A549 (cell line): ENCODE results near the gene GNAO1. TPM values are rescaled to one million over a fixed set of nuclear protein-coding genes. Genes with fewer than 3 reads are reported as not detected.

Source experiments
- ATAC-seq, 2 experiments: fragments of 200-7000 bp in 1 of 2; fragments of >200 bp in 1 of 2; cut with Nextera tagmentation in 1 of 2; cut with Tn5 transposase in 1 of 2; 3 replicates each; pipeline versions ENCODE4 v1.8.0 to v1.9.1; 2018 to 2020; ENCODE audit warnings: mild to moderate bottlenecking in 1 of 2, moderate library complexity in 1 of 2
- CTCF ChIA-PET: fragments of 300-600 bp; sonication (Branson Sonifier 250); formaldehyde crosslinking; extraction: SDS; loops from one replicate; lab custom pipeline; 2021; ENCODE audit warnings: antibody characterized with exemption, inconsistent platforms; lab: Yijun Ruan, JAX
- POLR2A ChIA-PET: fragments of 350-600 bp; formaldehyde crosslinking; extraction: SDS; loops from one replicate; lab custom pipeline; 2021; ENCODE audit warnings: antibody characterized with exemption, inconsistent platforms; lab: Yijun Ruan, JAX
- DNase-seq, 2 experiments: peaks; one replicate each; pipeline versions ENCODE4 v3.0.0 to v3.0.0-alpha.2; 2011 to 2016; ENCODE audit warnings: low read depth in 1 of 2, low spot score in 1 of 2
- FAIRE-seq: peaks from 2 replicates; lab custom pipeline; 2011; peaks lifted over from hg19 to GRCh38; lab: Jason Lieb, UNC
- H3K27ac ChIP-seq, 2 experiments: fragments of >200 bp; sonication (Bioruptor Twin); formaldehyde crosslinking; 3 replicates each; pipeline ENCODE4 v1.5.1; 2016 to 2017
- H3K4me1 ChIP-seq: fragments of >200 bp; sonication (Bioruptor Twin); formaldehyde crosslinking; 3 replicates; pipeline ENCODE4 v1.6.1; 2016
- H3K4me2 ChIP-seq: fragments of >200 bp; sonication (Bioruptor Twin); formaldehyde crosslinking; 3 replicates; pipeline ENCODE4 v1.6.1; 2016
- H3K4me3 ChIP-seq: fragments of >200 bp; sonication (Bioruptor Twin); formaldehyde crosslinking; 3 replicates; pipeline ENCODE4 v1.5.1; 2016
- H3K9me3 ChIP-seq: fragments of >200 bp; sonication (Bioruptor Twin); formaldehyde crosslinking; 3 replicates; pipeline ENCODE4 v1.6.1; 2016
- CEBPB ChIP-seq, 2 experiments: fragments of >200 bp in 1 of 2; sonication (Bioruptor Twin) in 1 of 2; formaldehyde crosslinking in 1 of 2; IDR thresholded peaks; 2 replicates each; pipeline ENCODE4 v1.6.1; 2012 to 2016
- CTCF ChIP-seq: fragments of >200 bp; sonication (Bioruptor Twin); formaldehyde crosslinking; IDR thresholded peaks from 3 replicates; pipeline ENCODE4 v1.5.1; 2016
- EHF ChIP-seq: fragments of 250-450 bp; sonication (Bioruptor Pico); IDR thresholded peaks from 2 replicates; pipeline ENCODE4 v1.5.0; 2020; ENCODE audit warnings: mild to moderate bottlenecking
- EP300 ChIP-seq, 2 experiments: fragments of >200 bp; sonication (Bioruptor Twin); formaldehyde crosslinking; IDR thresholded peaks; 2 replicates in 1 of 2; 3 replicates in 1 of 2; pipeline ENCODE4 v1.6.1; 2016 to 2017
- FOSB ChIP-seq: fragments of 250-450 bp; sonication (Bioruptor Pico); IDR thresholded peaks from 2 replicates; pipeline ENCODE4 v1.5.0; 2020; ENCODE audit warnings: mild to moderate bottlenecking, moderate library complexity
- GATA3 ChIP-seq: IDR thresholded peaks from 2 replicates; pipeline ENCODE4 v1.6.1; 2012; ENCODE audit warnings: borderline replicate concordance
- JUN ChIP-seq, 2 experiments: fragments of >200 bp; sonication (Bioruptor Twin); formaldehyde crosslinking; IDR thresholded peaks; 2 replicates in 1 of 2; 3 replicates in 1 of 2; pipeline ENCODE4 v1.6.1; 2016 to 2017
- KDM1A ChIP-seq: fragments of 200-600 bp; sonication (generic); IDR thresholded peaks from 2 replicates; pipeline ENCODE4 v1.6.1; 2016; ENCODE audit warnings: low read depth, mild to moderate bottlenecking
- MAZ ChIP-seq: fragments of 150-350 bp; IDR thresholded peaks from 2 replicates; pipeline ENCODE4 v1.6.1; 2014; ENCODE audit warnings: antibody characterized with exemption, low read depth, low read length, borderline replicate concordance
- MYC ChIP-seq: IDR thresholded peaks from 2 replicates; pipeline ENCODE4 v1.6.1; 2012; ENCODE audit warnings: mild to moderate bottlenecking, inconsistent platforms, low read length, improper control_type of control experiment, borderline replicate concordance
- NFE2L2 ChIP-seq: fragments of 150-350 bp; conservative IDR thresholded peaks from 2 replicates; pipeline ENCODE4 v1.6.1; 2014; ENCODE audit warnings: low read length
- NPAS2 ChIP-seq: fragments of 250-450 bp; sonication (Bioruptor Pico); IDR thresholded peaks from 2 replicates; pipeline ENCODE4 v1.8.0; 2022; ENCODE audit warnings: mild to moderate bottlenecking, moderate library complexity, borderline replicate concordance
- PBX3 ChIP-seq: IDR thresholded peaks from 2 replicates; pipeline ENCODE4 v1.6.1; 2012
- RCOR1 ChIP-seq: fragments of 150-350 bp; IDR thresholded peaks from 2 replicates; pipeline ENCODE4 v1.6.1; 2014; ENCODE audit warnings: antibody characterized with exemption, low read length, low read depth
- TP53 ChIP-seq: fragments of 250-450 bp; sonication (Bioruptor Pico); IDR thresholded peaks from 2 replicates; pipeline ENCODE4 v1.5.0; 2021; ENCODE audit warnings: mild to moderate bottlenecking, moderate library complexity
- ZFP36 ChIP-seq: fragments of 450-650 bp; IDR thresholded peaks from 2 replicates; pipeline ENCODE4 v1.6.1; 2014; ENCODE audit warnings: borderline replicate concordance; ENCODE audit not compliant: partially characterized antibody
- ZSCAN20 ChIP-seq: fragments of 250-450 bp; sonication (Bioruptor Pico); IDR thresholded peaks from 2 replicates; pipeline ENCODE4 v1.8.0; 2022; ENCODE audit warnings: mild to moderate bottlenecking, moderate library complexity
- WGBS: methylation state at CpG from one replicate; pipeline ENCODE4 v1.1.6; 2017; ENCODE audit errors: missing lambda C conversion rate; 5-methylcytosine and 5-hydroxymethylcytosine counted together
- polyA plus RNA-seq, 4 experiments: library from polyadenylated mRNA; depleted of rRNA in 3 of 4; stranded (reverse); fragments of >200 nt; fragmentation: RNase III in 1 of 4; extraction: RNeasy Plus Mini Kit Qiagen cat#74134 plus additional on column Dnase treatment in 1 of 4; gene quantifications; 2 replicates in 3 of 4; 3 replicates in 1 of 4; pipeline ENCODE4 v1.2.3, GENCODE V29; 2011 to 2017

Gene GNAO1
- polyA plus RNA-seq, 2 of the 4 experiments (the other 2 are of a cell fraction) = 0.22 to 0.23 TPM

DNA sequence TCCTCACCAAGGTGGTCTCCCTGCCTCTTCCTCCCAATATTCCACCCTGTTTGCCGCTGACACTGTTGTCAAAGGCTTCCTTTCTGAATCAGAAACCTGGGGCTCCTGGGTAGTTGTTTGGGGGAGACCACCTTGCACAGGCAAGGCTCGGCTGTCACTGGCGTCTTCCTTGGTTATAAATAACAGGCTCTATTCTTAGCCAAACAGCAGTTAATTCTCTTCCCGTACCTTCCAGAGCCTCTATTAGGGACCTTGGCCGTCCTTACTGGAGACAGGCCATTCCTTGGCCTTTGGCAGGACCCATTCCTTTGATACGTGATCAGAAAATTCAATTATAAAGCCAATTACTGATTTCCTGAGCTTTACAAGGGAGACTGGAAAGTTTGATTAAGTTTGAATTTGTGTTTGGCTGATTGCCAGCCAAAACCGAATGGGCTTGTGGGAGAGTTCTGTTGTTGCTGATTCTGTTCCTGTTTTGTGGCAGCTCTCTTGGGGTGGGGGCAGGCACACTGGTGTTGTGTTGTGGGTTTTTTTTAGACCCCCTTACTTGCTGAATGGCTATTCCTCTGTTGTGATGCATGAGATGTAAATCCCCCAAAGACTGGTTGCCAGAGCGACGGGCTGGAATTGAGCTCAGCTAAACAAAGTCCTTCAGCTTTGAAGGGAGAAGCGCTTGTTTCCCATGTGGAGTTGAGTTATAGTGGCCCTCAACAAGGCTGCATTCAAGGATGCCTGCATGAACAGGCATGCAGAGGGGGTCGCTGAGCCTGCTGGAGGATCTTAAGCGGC, 104.6 kb downstream of the GNAO1 start:
- Histone ChIP-seq H3K27ac (no peak overlapping the region), H3K4me1 (no peaks in the 10 kb centered on the region), H3K9me3 (no peaks in the 10 kb centered on the region), H3K4me3 (no peak overlapping the region), H3K4me2 (no peak overlapping the region)
- POLR2A ChIA-PET = no interaction called here
- CTCF ChIA-PET = interaction anchor here (2.2 kb wide), 1 partner anchor 22 kb away, joined by 11 read pairs; no protein-coding TSS in a partner anchor
- TF ChIP-seq CEBPB (IDR thresholded peaks at IDR 0.05) (no peak), NPAS2 (CRISPR knock-in tag) (no peak), EP300 (IDR thresholded peaks at IDR 0.05) (no peak), GATA3 (no peak), EHF (CRISPR knock-in tag) (no peak), FOSB (no peak), MYC (no peak), ZFP36 (no peak), JUN (IDR thresholded peaks at IDR 0.05) (no peak), NFE2L2 (no peak), KDM1A (no peak), MAZ (no peak), ZSCAN20 (CRISPR knock-in tag) (no peak), RCOR1 (no peak), TP53 (CRISPR knock-in tag) (no peak), PBX3 (no peak)
- FAIRE-seq (no peak), ATAC-seq (no peak), DNase-seq (no peak)
- WGBS = 68% methylated on average over 12 of the region's 12 CpGs

DNA sequence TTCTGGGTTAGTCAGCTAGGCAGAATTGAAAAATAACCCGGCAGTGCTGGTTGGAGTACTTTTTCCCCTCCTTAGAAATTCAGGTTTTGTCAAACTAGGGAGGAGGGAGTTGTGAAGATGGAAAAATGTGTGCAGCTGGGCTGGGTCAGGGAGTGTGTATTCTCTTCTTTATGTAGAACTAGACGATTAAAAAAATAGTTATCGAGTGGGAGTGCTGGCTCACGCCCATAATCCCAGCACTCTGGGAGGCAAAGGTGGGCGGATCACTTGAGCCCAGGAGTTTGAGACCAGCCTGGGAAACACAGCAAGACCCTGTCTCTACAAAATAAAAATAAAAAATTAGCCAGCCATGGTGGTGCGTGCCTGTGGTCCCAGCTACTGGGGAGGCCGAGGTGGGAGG, 106.4 kb downstream of the GNAO1 start:
- ChIA-PET POLR2A (no interaction called here), CTCF (interaction anchor here (0.6 to 3.7 kb wide), 4 partner anchors 16 to 73 kb away, joined by 3 to 17 read pairs (median 7); no protein-coding TSS in a partner anchor)

More for the DNA sequence above, 106.4 kb downstream of the GNAO1 start:
- TF ChIP-seq CTCF = no peak
- TF ChIP-seq FOSB = no peak
- no peak for TF ChIP-seq GATA3
- Histone ChIP-seq H3K4me2 (no peak overlapping the region), H3K9me3 (no peaks in the 10 kb centered on the region), H3K27ac (no peak overlapping the region), H3K4me3 (no peak overlapping the region), H3K4me1 (0 out of 3 replicates have a peak, but pooled peaks cover 4% of the 10 kb centered on the region)
- ATAC-seq (no peak), DNase-seq (no peak), FAIRE-seq (no peak)
- 71% methylated on average over 7 of the region's 7 CpGs for WGBS
